GM13977 (cell line): ENCODE data around the gene CDHR3.

ENCODE experiments used
- DNase-seq: peaks from one replicate; pipeline ENCODE4 v3.0.0; 2012; ENCODE audit warnings: low spot score
- CTCF ChIP-seq: IDR thresholded peaks from 2 replicates; pipeline ENCODE4 v1.5.1; 2012; ENCODE audit warnings: mild to moderate bottlenecking, control low read depth; ENCODE audit not compliant: insufficient read depth; ENCODE audit errors: extremely low read depth, missing control alignments
- in situ Hi-C: fragments of 300-500 bp; cut with MboI; formaldehyde crosslinking; loops from one replicate; pipeline ENCODE4 v1.12.0; 2022; ENCODE audit warnings: low sequenced_read_pairs, low pct_unique_long_range_greater_than_20kb, mixed read lengths, inconsistent platforms; ENCODE audit not compliant: unreplicated experiment

Gene CDHR3

GRCh38 chr7:105940109-105940508 is 23.0 kb upstream of the CDHR3 start:
- in situ Hi-C loops, result no loop called here
- DNase-seq, result no peak
- no peak for TF ChIP-seq CTCF

DNA sequence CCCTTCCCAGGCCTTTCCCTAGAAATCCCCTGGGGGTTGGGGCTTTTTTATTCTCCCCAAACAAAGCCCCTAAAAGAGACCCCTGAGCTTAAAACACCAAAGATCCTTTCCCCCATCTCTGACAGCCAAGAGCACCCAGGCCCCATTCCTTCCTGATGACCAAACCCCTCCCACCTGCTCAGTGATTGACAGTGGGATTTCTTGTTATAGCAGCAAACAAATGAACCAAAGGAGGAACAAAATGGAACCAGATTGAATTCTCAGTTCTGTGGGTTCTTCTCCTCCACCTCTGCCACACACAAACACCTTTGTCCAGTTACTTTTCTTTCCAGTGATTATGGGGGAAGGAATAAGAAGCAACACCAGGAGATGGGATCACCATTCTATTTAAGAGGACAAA is 21.5 kb upstream of the CDHR3 start:
- DNase-seq, result no peak
- no peak for TF ChIP-seq CTCF
- in situ Hi-C loops, result no loop called here

DNA sequence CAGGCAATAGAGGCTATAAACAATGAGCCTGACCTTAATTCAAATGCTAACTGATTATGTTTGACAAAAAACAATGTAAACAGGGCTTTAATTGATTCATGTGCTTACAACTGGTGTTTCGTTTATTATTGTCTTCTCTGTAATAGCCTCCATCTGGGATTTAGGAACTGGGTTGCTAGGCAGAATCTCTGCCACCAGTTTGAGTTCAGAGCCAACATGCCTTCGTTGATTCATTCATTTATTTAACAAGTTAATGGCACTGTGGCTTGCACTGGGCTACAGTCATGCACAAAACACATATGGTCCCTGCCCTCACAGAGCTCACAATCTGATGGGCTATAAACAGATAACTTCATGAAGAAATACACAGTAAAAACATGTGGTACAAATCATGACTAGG is 19.6 kb upstream of the CDHR3 start:
- DNase-seq, result no peak
- in situ Hi-C loops, result no loop called here
- no peak for TF ChIP-seq CTCF

- DNase-seq, result no peak
- in situ Hi-C loops, result no loop called here
- TF ChIP-seq CTCF, result no peak
These were observed 17.2 kb upstream of the CDHR3 start for GRCh38 chr7:105945848-105946247.

DNA sequence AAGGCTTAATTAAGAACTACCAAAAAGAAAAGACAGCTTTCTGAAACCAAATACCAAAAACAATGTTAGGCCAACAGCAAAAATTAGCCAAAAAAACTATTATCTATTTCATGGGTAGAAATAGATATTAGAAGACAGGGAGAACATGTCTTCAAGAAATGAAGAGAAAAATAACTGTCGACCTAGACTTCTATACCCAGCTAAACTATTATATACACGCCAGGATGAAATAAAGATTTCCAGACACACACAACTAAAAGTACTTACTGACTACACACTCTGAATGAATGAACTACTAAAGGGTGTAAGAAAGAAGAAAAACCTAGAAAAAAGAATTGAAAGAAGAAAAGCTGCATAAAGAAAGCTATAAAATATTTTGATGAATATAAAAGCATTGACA is 11.5 kb upstream of the CDHR3 start:
- no peak for TF ChIP-seq CTCF
- in situ Hi-C loops, result no loop called here
- DNase-seq, result no peak

DNA sequence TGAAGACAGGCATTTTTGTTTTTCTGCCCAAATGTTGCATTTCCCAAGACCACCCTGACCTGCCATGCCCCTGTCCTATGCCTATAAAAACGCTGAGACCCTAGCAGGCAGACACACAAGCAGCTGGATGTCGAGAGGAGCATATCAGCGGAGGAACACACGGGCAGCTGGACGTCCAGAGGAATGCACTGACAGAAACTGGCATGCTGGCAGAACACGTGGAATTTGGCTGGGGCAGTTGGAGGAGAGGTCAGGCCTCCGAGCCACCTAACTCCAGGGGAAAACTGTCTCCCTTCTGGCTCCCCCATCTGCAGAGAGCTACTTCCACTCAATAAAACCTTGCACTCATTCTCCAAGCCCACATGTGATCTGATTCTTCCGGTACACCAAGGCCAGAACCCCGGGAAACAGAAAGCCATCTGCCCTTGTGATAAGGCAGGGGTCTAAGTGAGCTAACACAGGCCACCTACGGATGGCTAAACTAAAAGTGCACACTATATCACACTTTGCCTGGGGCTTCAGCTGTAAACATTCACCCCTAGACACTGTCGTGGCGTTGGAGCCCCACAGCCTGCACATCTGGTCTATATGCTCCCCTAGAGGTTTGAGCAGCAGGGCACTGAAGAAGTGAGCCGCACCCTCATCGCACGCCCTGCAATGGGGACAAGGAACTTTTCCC is 10.0 kb upstream of the CDHR3 start:
- DNase-seq, result no peak
- in situ Hi-C loops, result no loop called here
- TF ChIP-seq CTCF, result no peak
